Neural cell (in vitro differentiated cells): ENCODE results near the gene ARHGEF7.

ENCODE experiments used
- CTCF ChIP-seq: fragments of 450-650 bp; IDR thresholded peaks from 2 replicates; pipeline ENCODE4 v1.5.1; 2014; ENCODE audit warnings: antibody characterized with exemption, mild to moderate bottlenecking, moderate library complexity; ENCODE audit not compliant: poor library complexity, severe bottlenecking
- RAD21 ChIP-seq: fragments of 450-650 bp; conservative IDR thresholded peaks from 2 replicates; pipeline ENCODE4 v1.6.1; 2014; ENCODE audit warnings: antibody characterized with exemption, mild to moderate bottlenecking, moderate library complexity

- TF ChIP-seq CTCF = no peak
- TF ChIP-seq RAD21 = no peak
Measured at GRCh38 chr13:111342721-111343120, 227.6 kb downstream of the ARHGEF7 start.
